Panc1 (cell line): ENCODE results near the gene PHC2. TPM values are rescaled to one million over a fixed set of nuclear protein-coding genes. Genes with fewer than 3 reads are reported as not detected.

Experiments
- ATAC-seq: fragments of 200-7000 bp; cut with Tn5 transposase; 2 replicates; pipeline ENCODE4 v1.9.1; 2020; ENCODE audit warnings: mild to moderate bottlenecking, moderate library complexity
- BruUV-seq: library from RNA; stranded (reverse); fragments of 400-500 nt; replicated peaks from 2 replicates; lab custom pipeline; 2021; lab: Mats Ljungman, UMichigan
- CTCF ChIA-PET: fragments of 300-600 bp; sonication (Branson Sonifier 250); formaldehyde crosslinking; loops from one replicate; lab custom pipeline; 2022; ENCODE audit warnings: antibody characterized with exemption; lab: Charles Lee
- POLR2A ChIA-PET: fragments of 300-600 bp; sonication (Branson Sonifier 250); formaldehyde crosslinking; loops from one replicate; lab custom pipeline; 2022; ENCODE audit warnings: antibody characterized with exemption; lab: Charles Lee
- DNase-seq: peaks from one replicate; pipeline ENCODE4 v3.0.0-alpha.2; 2010; ENCODE audit warnings: low read depth, low spot score
- H3K27ac ChIP-seq: 2 replicates; pipeline ENCODE4 v1.5.1; 2011; ENCODE audit warnings: mild to moderate bottlenecking, low read length, inconsistent platforms
- H3K27me3 ChIP-seq: fragments of 200-500 bp; sonication (Bioruptor generic); 2 replicates; pipeline ENCODE4 v1.6.0; 2014; ENCODE audit warnings: low read length, inconsistent platforms; ENCODE audit not compliant: control insufficient read depth, insufficient read depth
- H3K36me3 ChIP-seq: fragments of 200-500 bp; sonication (Bioruptor generic); 2 replicates; pipeline ENCODE4 v1.5.1; 2014; ENCODE audit warnings: inconsistent platforms, mild to moderate bottlenecking, low read length, moderate library complexity; ENCODE audit not compliant: control insufficient read depth, insufficient read depth
- H3K4me1 ChIP-seq: 2 replicates; pipeline ENCODE4 v1.5.1; 2011; ENCODE audit warnings: inconsistent platforms, mild to moderate bottlenecking, low read length, moderate library complexity; ENCODE audit not compliant: control insufficient read depth, insufficient read depth
- H3K4me3 ChIP-seq, 2 experiments: 2 replicates each; pipeline ENCODE4 v1.5.1; 2011 to 2012; ENCODE audit warnings: low read depth in 2 of 2, low read length in 2 of 2, mild to moderate bottlenecking in 2 of 2, inconsistent platforms in 1 of 2, moderate library complexity in 1 of 2
- H3K9me3 ChIP-seq: fragments of 200-500 bp; sonication (Bioruptor generic); 2 replicates; pipeline ENCODE4 v1.5.1; 2014; ENCODE audit warnings: low read depth, mild to moderate bottlenecking, inconsistent platforms, low read length, moderate library complexity; ENCODE audit not compliant: control insufficient read depth, insufficient read depth
- POLR2AphosphoS5 ChIP-seq: IDR thresholded peaks from 2 replicates; pipeline ENCODE4 v1.6.1; 2012; ENCODE audit warnings: mild to moderate bottlenecking, low read depth, low read length, moderate library complexity
- SIN3A ChIP-seq: IDR thresholded peaks from 2 replicates; pipeline ENCODE4 v1.6.1; 2012; ENCODE audit warnings: low read depth, mild to moderate bottlenecking, low read length, moderate library complexity, borderline replicate concordance; ENCODE audit not compliant: insufficient read depth
- TCF7L2 ChIP-seq: IDR thresholded peaks from 2 replicates; pipeline ENCODE4 v1.6.1; 2011; ENCODE audit warnings: mild to moderate bottlenecking, low read depth, low read length, inconsistent platforms
- in situ Hi-C: cut with HindIII; loops from 2 replicates; pipeline ENCODE4 v1.10.0; 2016; ENCODE audit warnings: low sequenced_read_pairs, low pct_unique_long_range_greater_than_20kb
- intact Hi-C: fragments of 100-400 bp; cut with micrococcal nuclease; formaldehyde crosslinking; loops from one replicate; pipeline ENCODE4 v1.10.0; 2022; ENCODE audit not compliant: unreplicated experiment
- total RNA-seq: library from RNA; stranded (reverse); gene quantifications from one replicate; pipeline ENCODE4 v1.2.1, GENCODE V29; 2021; ENCODE audit not compliant: unreplicated experiment
- TF ChIP-seq, protein P1 (sequence below), 2 experiments: IDR thresholded peaks; 2 replicates each; pipeline ENCODE4 v1.6.1; 2011 to 2012; ENCODE audit warnings: low read depth in 2 of 2, control low read depth in 1 of 2, low read length in 1 of 2, mild to moderate bottlenecking in 1 of 2, moderate library complexity in 1 of 2; ENCODE audit not compliant: insufficient read depth in 1 of 2
- TF ChIP-seq, protein P2 (sequence below): fragments of 450-650 bp; IDR thresholded peaks from 2 replicates; pipeline ENCODE4 v1.5.1; 2017; ENCODE audit warnings: mild to moderate bottlenecking

The PHC2 gene
- total RNA-seq, 1 experiment from 2014 or later, result 122 TPM

DNA sequence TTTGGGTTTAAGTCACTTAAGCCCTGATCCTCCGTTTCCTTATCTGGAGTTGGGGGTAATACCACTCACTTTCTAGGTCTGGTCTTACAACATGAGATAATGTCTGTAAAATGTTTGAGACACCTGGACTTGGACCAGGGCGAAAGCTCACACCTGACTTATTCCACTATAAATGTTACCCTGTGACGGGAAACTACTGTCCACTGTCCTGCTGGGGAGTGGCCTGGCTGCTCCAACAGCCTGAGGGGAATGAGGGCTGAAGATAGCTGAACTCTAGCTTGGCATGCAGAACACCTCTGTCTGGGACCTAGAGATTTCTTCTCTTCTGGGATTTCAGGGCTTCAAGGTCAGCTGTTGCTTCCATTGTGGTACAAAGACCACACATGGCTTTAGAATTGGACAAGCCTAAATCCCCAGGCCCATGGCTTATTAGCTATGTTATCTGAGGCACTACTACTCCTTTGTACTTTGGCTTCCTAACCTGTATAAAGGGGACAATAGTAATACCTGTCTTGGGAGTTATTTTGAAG, 100.5 kb downstream of the PHC2 start:
- ATAC-seq (no peak), DNase-seq (no peak)
- ChIA-PET CTCF (no interaction called here), POLR2A (no interaction called here)
- intact Hi-C loops, result no loop called here
- peak overlapping the region; percentile 37 for H3K27ac ChIP-seq
- H3K36me3 ChIP-seq, result peaks cover 61% of the 10 kb centered on the region
- no peak overlapping the region for H3K4me3 ChIP-seq
- no TSS peak for BruUV-seq
- no peaks in the 10 kb centered on the region for H3K9me3 ChIP-seq
- TF ChIP-seq, protein P1, sequence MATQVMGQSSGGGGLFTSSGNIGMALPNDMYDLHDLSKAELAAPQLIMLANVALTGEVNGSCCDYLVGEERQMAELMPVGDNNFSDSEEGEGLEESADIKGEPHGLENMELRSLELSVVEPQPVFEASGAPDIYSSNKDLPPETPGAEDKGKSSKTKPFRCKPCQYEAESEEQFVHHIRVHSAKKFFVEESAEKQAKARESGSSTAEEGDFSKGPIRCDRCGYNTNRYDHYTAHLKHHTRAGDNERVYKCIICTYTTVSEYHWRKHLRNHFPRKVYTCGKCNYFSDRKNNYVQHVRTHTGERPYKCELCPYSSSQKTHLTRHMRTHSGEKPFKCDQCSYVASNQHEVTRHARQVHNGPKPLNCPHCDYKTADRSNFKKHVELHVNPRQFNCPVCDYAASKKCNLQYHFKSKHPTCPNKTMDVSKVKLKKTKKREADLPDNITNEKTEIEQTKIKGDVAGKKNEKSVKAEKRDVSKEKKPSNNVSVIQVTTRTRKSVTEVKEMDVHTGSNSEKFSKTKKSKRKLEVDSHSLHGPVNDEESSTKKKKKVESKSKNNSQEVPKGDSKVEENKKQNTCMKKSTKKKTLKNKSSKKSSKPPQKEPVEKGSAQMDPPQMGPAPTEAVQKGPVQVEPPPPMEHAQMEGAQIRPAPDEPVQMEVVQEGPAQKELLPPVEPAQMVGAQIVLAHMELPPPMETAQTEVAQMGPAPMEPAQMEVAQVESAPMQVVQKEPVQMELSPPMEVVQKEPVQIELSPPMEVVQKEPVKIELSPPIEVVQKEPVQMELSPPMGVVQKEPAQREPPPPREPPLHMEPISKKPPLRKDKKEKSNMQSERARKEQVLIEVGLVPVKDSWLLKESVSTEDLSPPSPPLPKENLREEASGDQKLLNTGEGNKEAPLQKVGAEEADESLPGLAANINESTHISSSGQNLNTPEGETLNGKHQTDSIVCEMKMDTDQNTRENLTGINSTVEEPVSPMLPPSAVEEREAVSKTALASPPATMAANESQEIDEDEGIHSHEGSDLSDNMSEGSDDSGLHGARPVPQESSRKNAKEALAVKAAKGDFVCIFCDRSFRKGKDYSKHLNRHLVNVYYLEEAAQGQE (IDR thresholded peaks at IDR 0.05; ENCODE audit: insufficient read depth in 1 of 2, low read depth in 2 of 2, low read length in 1 of 2), result no peak
- TF ChIP-seq, protein P2, sequence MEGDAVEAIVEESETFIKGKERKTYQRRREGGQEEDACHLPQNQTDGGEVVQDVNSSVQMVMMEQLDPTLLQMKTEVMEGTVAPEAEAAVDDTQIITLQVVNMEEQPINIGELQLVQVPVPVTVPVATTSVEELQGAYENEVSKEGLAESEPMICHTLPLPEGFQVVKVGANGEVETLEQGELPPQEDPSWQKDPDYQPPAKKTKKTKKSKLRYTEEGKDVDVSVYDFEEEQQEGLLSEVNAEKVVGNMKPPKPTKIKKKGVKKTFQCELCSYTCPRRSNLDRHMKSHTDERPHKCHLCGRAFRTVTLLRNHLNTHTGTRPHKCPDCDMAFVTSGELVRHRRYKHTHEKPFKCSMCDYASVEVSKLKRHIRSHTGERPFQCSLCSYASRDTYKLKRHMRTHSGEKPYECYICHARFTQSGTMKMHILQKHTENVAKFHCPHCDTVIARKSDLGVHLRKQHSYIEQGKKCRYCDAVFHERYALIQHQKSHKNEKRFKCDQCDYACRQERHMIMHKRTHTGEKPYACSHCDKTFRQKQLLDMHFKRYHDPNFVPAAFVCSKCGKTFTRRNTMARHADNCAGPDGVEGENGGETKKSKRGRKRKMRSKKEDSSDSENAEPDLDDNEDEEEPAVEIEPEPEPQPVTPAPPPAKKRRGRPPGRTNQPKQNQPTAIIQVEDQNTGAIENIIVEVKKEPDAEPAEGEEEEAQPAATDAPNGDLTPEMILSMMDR, result no peak
- TF ChIP-seq POLR2AphosphoS5 (no peak), SIN3A (no peak), TCF7L2 (no peak)
- peaks cover 41% of the 10 kb centered on the region for H3K4me1 ChIP-seq
- H3K27me3 ChIP-seq, result no peaks in the 10 kb centered on the region
- in situ Hi-C loops, result no loop called here

DNA sequence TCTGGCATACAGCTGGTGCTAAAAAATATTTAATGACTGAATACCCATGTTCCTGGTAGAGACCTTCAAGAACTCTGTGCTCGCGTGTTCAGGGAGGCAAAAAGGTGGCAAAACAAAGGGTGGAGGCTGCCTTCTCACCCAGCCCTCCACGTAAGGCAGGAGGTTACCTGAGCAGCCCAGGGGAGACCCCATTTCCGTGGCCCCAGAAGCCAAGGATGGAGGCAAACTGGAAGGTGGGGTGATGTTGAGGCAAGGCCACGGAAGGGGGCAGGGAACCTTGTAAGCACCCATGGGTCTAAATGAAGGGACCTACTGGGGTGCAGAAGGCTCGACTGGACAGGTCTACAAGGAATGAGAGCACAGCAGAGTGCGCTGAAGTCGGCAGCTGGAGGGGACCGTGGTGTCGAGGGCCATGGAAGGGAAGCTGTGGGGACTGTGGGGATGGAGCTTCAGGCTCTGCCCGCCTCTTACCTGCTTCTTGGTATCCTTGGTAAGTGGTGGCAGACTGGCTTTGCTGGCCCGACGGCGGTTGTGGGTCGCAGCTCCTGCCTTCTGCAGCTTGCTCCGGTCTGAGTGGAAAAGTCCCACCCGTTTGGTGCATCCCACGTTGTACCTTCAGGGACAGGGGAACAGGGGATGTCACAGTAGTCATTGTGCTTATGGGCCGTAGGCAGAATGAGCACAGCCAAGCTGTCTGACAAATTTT, 101.1 kb downstream of the PHC2 start:
- H3K4me1 ChIP-seq, result peaks cover 35% of the 10 kb centered on the region
- no peak for TF ChIP-seq POLR2AphosphoS5
- ChIA-PET POLR2A (no interaction called here), CTCF (no interaction called here)
- H3K27me3 ChIP-seq, result no peaks in the 10 kb centered on the region
- no peaks in the 10 kb centered on the region for H3K9me3 ChIP-seq
- peak overlapping the region; percentile 37; the same call in 1 of the 2 replicates for H3K27ac ChIP-seq
- ATAC-seq (no peak), DNase-seq (no peak)
- in situ Hi-C loops, result no loop called here
- no peak overlapping the region for H3K4me3 ChIP-seq
- intact Hi-C loops, result no loop called here
- H3K36me3 ChIP-seq, result peaks cover 61% of the 10 kb centered on the region
- BruUV-seq, result no TSS peak

DNA sequence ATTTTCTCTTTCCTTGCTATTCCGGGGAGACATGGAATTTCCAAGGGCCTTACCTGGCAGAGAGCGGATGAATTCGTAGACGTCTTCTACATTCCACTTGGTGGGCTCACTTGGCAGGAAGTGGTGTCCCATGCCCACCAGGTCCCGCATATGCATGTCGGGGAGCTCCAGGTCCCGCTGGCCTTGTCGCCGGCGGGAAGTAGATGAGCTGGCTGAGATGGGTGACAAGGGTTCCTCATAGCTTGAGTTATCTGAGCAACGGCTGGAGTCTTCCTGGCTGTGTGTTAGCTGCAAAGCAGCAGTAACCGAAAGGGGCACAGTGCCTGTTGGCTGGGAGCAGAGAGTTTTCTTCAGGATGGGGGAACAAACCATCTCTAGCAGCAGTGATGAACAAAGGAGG, 102.1 kb downstream of the PHC2 start:
- peaks cover 61% of the 10 kb centered on the region for H3K36me3 ChIP-seq
- H3K9me3 ChIP-seq, result no peaks in the 10 kb centered on the region
- H3K4me1 ChIP-seq, result peaks cover 27% of the 10 kb centered on the region
- in situ Hi-C loops, result no loop called here
- no peaks in the 10 kb centered on the region for H3K27me3 ChIP-seq
- ChIA-PET POLR2A (no interaction called here), CTCF (no interaction called here)
- BruUV-seq, result no TSS peak
- TF ChIP-seq SIN3A (no peak), TCF7L2 (no peak), POLR2AphosphoS5 (no peak)
- TF ChIP-seq, protein P1 (IDR thresholded peaks at IDR 0.05; ENCODE audit: insufficient read depth in 1 of 2, low read depth in 2 of 2, low read length in 1 of 2), result no peak
- TF ChIP-seq, protein P2, result no peak
- H3K4me3 ChIP-seq, result no peak overlapping the region
- intact Hi-C loops, result no loop called here
- ATAC-seq (no peak), DNase-seq (no peak)
- H3K27ac ChIP-seq, result no peak overlapping the region
